Activated T-helper 1 cell treated with anti-CD3 and anti-CD28 coated beads, Interleukin-12 subunit alpha, Interleukin-12 subunit beta, Interleukin-2, Interleukin-4 antibody, amounts not matched to agents 30 ng/mL and 10 ng/mL and 1 ng/mL, durations not matched to agents 14 hours and 24 hours and 36 hours (primary cell): ENCODE measurements around the gene DCP1B. TPM values are rescaled to one million over a fixed set of nuclear protein-coding genes. Genes with fewer than 3 reads are reported as not detected.

Experiments
- DNase-seq: peaks from one replicate; pipeline ENCODE4 v3.0.0; 2021; ENCODE audit warnings: low spot score
- H3K27ac Mint-ChIP-seq: one replicate; pipeline ENCODE4 v1.8.0; 2021; ENCODE audit warnings: mild to moderate bottlenecking, mixed read lengths
- H3K27me3 Mint-ChIP-seq: one replicate; pipeline ENCODE4 v1.8.0; 2022; ENCODE audit warnings: mild to moderate bottlenecking, moderate library complexity, mixed read lengths; ENCODE audit not compliant: insufficient read depth
- H3K36me3 Mint-ChIP-seq: one replicate; pipeline ENCODE4 v1.8.0; 2021; ENCODE audit warnings: low read depth, mixed read lengths
- H3K4me1 Mint-ChIP-seq: one replicate; pipeline ENCODE4 v1.8.0; 2021; ENCODE audit warnings: low read depth, mixed read lengths
- H3K4me3 Mint-ChIP-seq: one replicate; pipeline ENCODE4 v1.8.0; 2021; ENCODE audit warnings: mild to moderate bottlenecking, moderate library complexity, mixed read lengths
- H3K9me3 Mint-ChIP-seq: one replicate; pipeline ENCODE4 v1.8.0; 2021; ENCODE audit warnings: mixed read lengths
- intact Hi-C: fragments of 100-400 bp; cut with micrococcal nuclease; formaldehyde crosslinking; loops from one replicate; pipeline ENCODE4 v1.15.1; 2024
- total RNA-seq: library from RNA; stranded (reverse); gene quantifications from 2 replicates; pipeline ENCODE4 v1.2.3, GENCODE V29; 2022

The DCP1B gene
- 8.8 and 9.8 TPM in 2 replicates for total RNA-seq

GRCh38 chr12:2004113-2004929, at the start of gene DCP1B:
TSS of gene DCP1B (minus strand) at chr12:2004457. CDS start at chr12:2004431, 26 bp downstream.
- peak within 1 kb of the TSS; percentile 95 for H3K27ac Mint-ChIP-seq
- H3K9me3 Mint-ChIP-seq, result no peaks in the 10 kb centered on the region
- H3K36me3 Mint-ChIP-seq, result peaks cover 3% of the 10 kb centered on the region
- H3K4me1 Mint-ChIP-seq, result peaks cover 31% of the 10 kb centered on the region
- peak within 1 kb of the TSS; percentile 97 for H3K4me3 Mint-ChIP-seq
- peaks cover 3% of the 10 kb centered on the region for H3K27me3 Mint-ChIP-seq
- intact Hi-C loops, result loop anchor here (1.0 to 10.0 kb wide), 10 partner anchors 31 to 1452 kb away; partner anchors contain the start of genes FBXL14, ITFG2, RAD52 and TULP3
- peak; percentile 93 for DNase-seq

- peaks cover 1% of the 10 kb centered on the region for H3K36me3 Mint-ChIP-seq
- DNase-seq, result no peak
- no peaks in the 10 kb centered on the region for H3K9me3 Mint-ChIP-seq
- peaks cover 10% of the 10 kb centered on the region for H3K4me1 Mint-ChIP-seq
- H3K27ac Mint-ChIP-seq, result no peak overlapping the region
- peaks cover 81% of the 10 kb centered on the region for H3K27me3 Mint-ChIP-seq
- H3K4me3 Mint-ChIP-seq, result no peak overlapping the region
- intact Hi-C loops, result no loop called here
Measured at GRCh38 chr12:2053691-2054090, 49.4 kb upstream of the DCP1B start.

GRCh38 chr12:2052826-2053678, 48.8 kb upstream of the DCP1B start, which contains the start of gene CACNA1C:
TSS of gene CACNA1C (plus strand) at chr12:2052987. CDS start at chr12:2053563, 576 bp downstream.
- Mint-ChIP-seq H3K9me3 (no peaks in the 10 kb centered on the region), H3K4me3 (peak within 1 kb of the TSS; percentile 80), H3K4me1 (peaks cover 10% of the 10 kb centered on the region), H3K36me3 (peaks cover 1% of the 10 kb centered on the region), H3K27ac (no peak within 1 kb of the TSS), H3K27me3 (peaks cover 82% of the 10 kb centered on the region)
- intact Hi-C loops, result no loop called here
- peak; percentile 34 for DNase-seq

GRCh38 chr12:2051700-2052621, 47.7 kb upstream of the DCP1B start:
- Mint-ChIP-seq H3K27ac (no peak overlapping the region), H3K9me3 (no peaks in the 10 kb centered on the region), H3K36me3 (peaks cover 1% of the 10 kb centered on the region), H3K4me1 (peaks cover 10% of the 10 kb centered on the region), H3K27me3 (peaks cover 78% of the 10 kb centered on the region), H3K4me3 (peak overlapping the region; percentile 75)
- intact Hi-C loops, result no loop called here
- no peak for DNase-seq

GRCh38 chr12:2049604-2050540, 45.6 kb upstream of the DCP1B start:
- Mint-ChIP-seq H3K36me3 (peaks cover 1% of the 10 kb centered on the region), H3K4me1 (peaks cover 8% of the 10 kb centered on the region), H3K27me3 (peaks cover 60% of the 10 kb centered on the region), H3K4me3 (no peak overlapping the region), H3K27ac (no peak overlapping the region), H3K9me3 (no peaks in the 10 kb centered on the region)
- no peak for DNase-seq
- intact Hi-C loops, result no loop called here

GRCh38 chr12:2047752-2048151, 43.5 kb upstream of the DCP1B start:
- no peaks in the 10 kb centered on the region for H3K9me3 Mint-ChIP-seq
- no peak for DNase-seq
- intact Hi-C loops, result no loop called here
- H3K27ac Mint-ChIP-seq, result no peak overlapping the region
- H3K4me1 Mint-ChIP-seq, result no peaks in the 10 kb centered on the region
- H3K4me3 Mint-ChIP-seq, result no peak overlapping the region
- peaks cover 51% of the 10 kb centered on the region for H3K27me3 Mint-ChIP-seq
- peaks cover 1% of the 10 kb centered on the region for H3K36me3 Mint-ChIP-seq

GRCh38 chr12:2046957-2047356, 42.7 kb upstream of the DCP1B start:
- intact Hi-C loops, result no loop called here
- Mint-ChIP-seq H3K27ac (no peak overlapping the region), H3K4me3 (no peak overlapping the region)

GRCh38 chr12:2044165-2044564, 39.9 kb upstream of the DCP1B start:
- no peak overlapping the region for H3K4me3 Mint-ChIP-seq
- H3K27ac Mint-ChIP-seq, result no peak overlapping the region
- H3K4me1 Mint-ChIP-seq, result no peaks in the 10 kb centered on the region
- intact Hi-C loops, result no loop called here
- no peaks in the 10 kb centered on the region for H3K36me3 Mint-ChIP-seq
- no peaks in the 10 kb centered on the region for H3K9me3 Mint-ChIP-seq
- H3K27me3 Mint-ChIP-seq, result peaks cover 34% of the 10 kb centered on the region
- DNase-seq, result no peak

More at GRCh38 chr12:2046957-2047356, 42.7 kb upstream of the DCP1B start:
- Mint-ChIP-seq H3K36me3 (peaks cover 1% of the 10 kb centered on the region), H3K27me3 (peaks cover 48% of the 10 kb centered on the region), H3K9me3 (no peaks in the 10 kb centered on the region), H3K4me1 (no peaks in the 10 kb centered on the region)
- no peak for DNase-seq

GRCh38 chr12:2043054-2043453, 38.8 kb upstream of the DCP1B start:
- Mint-ChIP-seq H3K4me3 (no peak overlapping the region), H3K27me3 (peaks cover 25% of the 10 kb centered on the region), H3K9me3 (no peaks in the 10 kb centered on the region), H3K27ac (no peak overlapping the region), H3K36me3 (no peaks in the 10 kb centered on the region), H3K4me1 (no peaks in the 10 kb centered on the region)
- no peak for DNase-seq
- intact Hi-C loops, result no loop called here

- no peaks in the 10 kb centered on the region for H3K9me3 Mint-ChIP-seq
- peaks cover 41% of the 10 kb centered on the region for H3K27me3 Mint-ChIP-seq
- no peak for DNase-seq
- intact Hi-C loops, result no loop called here
- peaks cover 14% of the 10 kb centered on the region for H3K4me1 Mint-ChIP-seq
- H3K27ac Mint-ChIP-seq, result no peak overlapping the region
- H3K36me3 Mint-ChIP-seq, result no peaks in the 10 kb centered on the region
- no peak overlapping the region for H3K4me3 Mint-ChIP-seq
Measured at GRCh38 chr12:2039034-2039433, 34.8 kb upstream of the DCP1B start.

GRCh38 chr12:2035431-2036055, 31.3 kb upstream of the DCP1B start:
- H3K36me3 Mint-ChIP-seq, result no peaks in the 10 kb centered on the region
- no peak for DNase-seq
- H3K4me3 Mint-ChIP-seq, result peak overlapping the region; percentile 53
- intact Hi-C loops, result loop anchor here (1.0 kb wide), 3 partner anchors 31 to 239 kb away; partner anchors contain the start of gene DCP1B
- peaks cover 55% of the 10 kb centered on the region for H3K27me3 Mint-ChIP-seq
- peaks cover 14% of the 10 kb centered on the region for H3K4me1 Mint-ChIP-seq
- H3K27ac Mint-ChIP-seq, result no peak overlapping the region
- no peaks in the 10 kb centered on the region for H3K9me3 Mint-ChIP-seq
